T follicular helper cell (primary cell): ENCODE results near the gene ELFN1.

Experiments
- DNase-seq: peaks from one replicate; pipeline ENCODE4 v3.0.0-alpha.2; 2020; ENCODE audit warnings: low read depth

The ELFN1 gene

GRCh38 chr7:1694611-1695511 lies 24.8 kb downstream of the ELFN1 start:
- no peak for DNase-seq

GRCh38 chr7:1695800-1696454 lies 25.9 kb downstream of the ELFN1 start:
- no peak for DNase-seq

- no peak for DNase-seq
Measured at GRCh38 chr7:1696671-1697498, 26.8 kb downstream of the ELFN1 start.

GRCh38 chr7:1697499-1698125 lies 27.5 kb downstream of the ELFN1 start:
- DNase-seq = no peak

GRCh38 chr7:1698201-1698600 lies 28.1 kb downstream of the ELFN1 start:
- DNase-seq = no peak

- DNase-seq = no peak
Measured at GRCh38 chr7:1698951-1699350, 28.9 kb downstream of the ELFN1 start.

- no peak for DNase-seq
Measured at GRCh38 chr7:1700086-1700485, 30.0 kb downstream of the ELFN1 start.

GRCh38 chr7:1700536-1701333 lies 30.7 kb downstream of the ELFN1 start:
- no peak for DNase-seq

GRCh38 chr7:1702652-1703051 lies 32.6 kb downstream of the ELFN1 start:
- DNase-seq = no peak

GRCh38 chr7:1703441-1703840 lies 33.4 kb downstream of the ELFN1 start:
- no peak for DNase-seq

- no peak for DNase-seq
Measured at GRCh38 chr7:1703871-1704810, 34.1 kb downstream of the ELFN1 start.

GRCh38 chr7:1704811-1705738 lies 35.0 kb downstream of the ELFN1 start:
- DNase-seq = no peak

- no peak for DNase-seq
Measured at GRCh38 chr7:1705856-1706255, 35.8 kb downstream of the ELFN1 start.

GRCh38 chr7:1706381-1706720 lies 36.3 kb downstream of the ELFN1 start:
- DNase-seq = no peak

- DNase-seq = no peak
Measured at GRCh38 chr7:1706721-1707613, 36.9 kb downstream of the ELFN1 start.

- no peak for DNase-seq
Measured at GRCh38 chr7:1707756-1708595, 37.9 kb downstream of the ELFN1 start.
